SKM-1 (cell line): ENCODE results near the gene EXOC3L1.
A peak's percentile ranks its signal among the peaks of the same experiment; 100 is the strongest.

Experiments used
- DNase-seq: peaks from one replicate; lab custom pipeline; 2025; ENCODE audit not compliant: unreplicated experiment; lab: John Stamatoyannopoulos, UW

EXOC3L1 gene

GRCh38 chr16:67216612-67217490 lies 26.9 kb upstream of the EXOC3L1 start:
- peak; percentile 41 for DNase-seq

- no peak for DNase-seq
Observed at GRCh38 chr16:67215706-67216105, 25.8 kb upstream of the EXOC3L1 start.

GRCh38 chr16:67213197-67214019 lies 23.5 kb upstream of the EXOC3L1 start:
- no peak for DNase-seq

GRCh38 chr16:67212766-67213165 lies 22.8 kb upstream of the EXOC3L1 start:
- no peak for DNase-seq

- no peak for DNase-seq
Observed at GRCh38 chr16:67211674-67212073, 21.7 kb upstream of the EXOC3L1 start.

- DNase-seq, result no peak
Observed at GRCh38 chr16:67210069-67210937, 20.4 kb upstream of the EXOC3L1 start.

- no peak for DNase-seq
Observed at GRCh38 chr16:67209565-67209964, 19.6 kb upstream of the EXOC3L1 start.

GRCh38 chr16:67208154-67208896 lies 18.4 kb upstream of the EXOC3L1 start:
- no peak for DNase-seq

GRCh38 chr16:67207249-67208091 lies 17.5 kb upstream of the EXOC3L1 start:
- DNase-seq, result no peak

GRCh38 chr16:67206838-67207248 lies 16.9 kb upstream of the EXOC3L1 start:
- no peak for DNase-seq

GRCh38 chr16:67206129-67206837 lies 16.3 kb upstream of the EXOC3L1 start:
- DNase-seq, result no peak

- no peak for DNase-seq
Observed at GRCh38 chr16:67204076-67204475, 14.1 kb upstream of the EXOC3L1 start.

GRCh38 chr16:67202956-67203493 lies 13.1 kb upstream of the EXOC3L1 start:
- no peak for DNase-seq

- DNase-seq, result no peak
Observed at GRCh38 chr16:67202426-67202825, 12.5 kb upstream of the EXOC3L1 start.

GRCh38 chr16:67201411-67202345 lies 11.7 kb upstream of the EXOC3L1 start:
- no peak for DNase-seq

- no peak for DNase-seq
Observed at GRCh38 chr16:67200491-67200890, 10.6 kb upstream of the EXOC3L1 start.

GRCh38 chr16:67199808-67200198 lies 9.9 kb upstream of the EXOC3L1 start:
- no peak for DNase-seq
